Central memory CD4-positive, alpha-beta T cell (primary cell): Measurements from ENCODE around the gene DDX55.

Experiments used
- DNase-seq: peaks from one replicate; pipeline ENCODE4 v3.0.0; 2022

Gene DDX55

DNA sequence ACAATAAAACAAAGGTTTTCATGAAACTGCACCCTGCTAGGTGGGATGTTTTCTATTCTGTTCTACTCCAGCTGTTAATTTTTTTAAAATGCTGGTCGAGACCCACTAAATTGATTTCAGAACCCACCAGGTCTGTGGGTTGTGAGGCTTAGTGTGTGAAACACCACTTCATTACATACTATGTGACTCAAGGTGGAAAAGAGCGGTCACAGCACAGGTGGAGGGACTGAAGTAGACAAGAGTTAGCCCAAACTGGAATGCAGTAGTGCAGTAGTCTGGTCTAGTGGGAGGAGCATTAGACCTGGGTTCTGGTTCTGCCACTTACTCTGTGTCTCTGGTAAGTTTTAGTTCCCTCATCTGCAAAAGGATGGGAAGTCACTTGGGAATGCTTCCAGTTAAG is 12.2 kb downstream of the DDX55 start:
- no peak for DNase-seq

GRCh38 chr12:123614531-123614930 is 12.6 kb downstream of the DDX55 start:
- no peak for DNase-seq

DNA sequence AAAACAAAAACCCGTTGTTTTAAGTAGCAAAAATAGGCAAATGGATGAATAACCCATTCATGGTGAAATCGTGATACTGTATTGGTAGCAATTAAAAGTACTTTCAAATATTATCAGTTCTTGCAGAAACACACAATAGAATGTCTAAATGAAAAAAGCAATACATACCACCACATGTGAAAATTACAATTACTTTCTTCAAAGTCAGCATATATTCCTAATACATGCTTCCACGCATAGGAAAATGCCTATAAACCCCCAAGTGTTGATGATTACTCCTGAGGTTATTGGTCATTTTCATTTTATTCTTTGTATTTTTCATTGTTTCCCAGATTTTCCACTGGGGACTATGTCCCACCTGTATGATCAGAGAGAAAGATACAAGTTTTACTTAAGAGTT is 15.2 kb downstream of the DDX55 start:
- DNase-seq = no peak

DNA sequence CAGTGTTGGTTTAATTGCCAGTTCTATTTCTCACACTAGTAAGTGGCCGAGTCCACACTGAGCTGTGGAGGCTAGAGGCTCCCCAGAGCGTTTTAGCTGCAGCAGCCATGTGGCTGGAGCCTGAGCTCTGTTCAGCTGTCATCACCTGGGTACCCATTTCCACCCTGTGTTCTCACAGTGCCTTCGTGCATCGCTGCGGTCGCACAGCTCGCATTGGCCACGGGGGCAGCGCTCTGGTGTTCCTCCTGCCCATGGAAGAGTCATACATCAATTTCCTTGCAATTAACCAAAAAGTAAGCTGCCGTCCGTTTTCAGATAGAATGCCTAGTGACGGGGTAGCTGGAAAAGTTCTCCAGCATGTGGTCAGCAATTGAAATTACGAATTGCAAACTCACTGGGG is 15.7 kb downstream of the DDX55 start:
- DNase-seq = no peak

- DNase-seq = no peak
Observed at GRCh38 chr12:123621101-123621500, 19.2 kb downstream of the DDX55 start.

- DNase-seq = no peak
Observed at GRCh38 chr12:123621619-123622530, 20.0 kb downstream of the DDX55 start.

- DNase-seq = peak; percentile 94
Observed at GRCh38 chr12:123633379-123634141, 31.7 kb downstream of the DDX55 start, which contains the start of the genes EIF2B1 and GTF2H3. EIF2B1 (minus strand) TSS chr12:123633686; CDS start chr12:123633557, 129 bp downstream. GTF2H3 (plus strand) TSS chr12:123633829; CDS start chr12:123633860, 31 bp downstream.

GRCh38 chr12:123634142-123634561 is 32.3 kb downstream of the DDX55 start:
- no peak for DNase-seq

DNA sequence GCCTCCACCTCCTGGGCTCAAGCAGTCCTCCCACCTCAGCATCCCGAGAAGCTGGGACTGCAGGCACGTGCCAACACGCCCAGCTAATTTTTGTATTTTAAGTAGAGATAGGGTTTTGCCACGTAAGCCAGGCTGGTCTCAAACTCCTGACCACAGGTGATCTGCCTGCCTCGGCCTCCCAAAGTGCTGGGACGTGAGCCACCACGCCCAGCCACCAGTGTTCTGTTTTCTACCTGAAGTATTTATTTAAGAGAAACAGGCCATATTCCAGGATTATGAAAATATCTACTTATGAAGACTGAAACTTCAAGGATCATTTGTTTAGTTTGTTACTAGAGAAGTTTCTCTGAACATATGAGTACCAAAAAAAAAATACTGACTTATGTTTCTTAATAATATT is 42.0 kb downstream of the DDX55 start:
- no peak for DNase-seq

DNA sequence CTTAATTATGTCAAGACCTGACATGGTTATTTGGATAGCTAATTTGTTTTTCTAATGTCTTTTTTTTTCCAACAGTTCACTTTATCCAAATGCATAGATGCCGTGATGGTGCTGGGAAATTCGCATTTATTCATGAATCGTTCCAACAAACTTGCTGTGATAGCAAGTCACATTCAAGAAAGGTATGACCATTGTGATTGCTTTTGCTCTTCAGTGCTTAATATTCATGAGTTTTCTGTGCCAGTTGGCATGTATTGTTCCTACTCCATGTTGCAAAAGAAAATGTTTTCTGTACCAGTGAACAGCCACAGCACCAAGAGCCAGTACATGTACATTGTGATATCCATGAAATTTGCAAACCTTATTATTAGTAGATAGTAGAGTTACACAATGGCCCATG is 43.5 kb downstream of the DDX55 start:
- DNase-seq = no peak

- no peak for DNase-seq
Observed at GRCh38 chr12:123645878-123646277, 44.0 kb downstream of the DDX55 start.

DNA sequence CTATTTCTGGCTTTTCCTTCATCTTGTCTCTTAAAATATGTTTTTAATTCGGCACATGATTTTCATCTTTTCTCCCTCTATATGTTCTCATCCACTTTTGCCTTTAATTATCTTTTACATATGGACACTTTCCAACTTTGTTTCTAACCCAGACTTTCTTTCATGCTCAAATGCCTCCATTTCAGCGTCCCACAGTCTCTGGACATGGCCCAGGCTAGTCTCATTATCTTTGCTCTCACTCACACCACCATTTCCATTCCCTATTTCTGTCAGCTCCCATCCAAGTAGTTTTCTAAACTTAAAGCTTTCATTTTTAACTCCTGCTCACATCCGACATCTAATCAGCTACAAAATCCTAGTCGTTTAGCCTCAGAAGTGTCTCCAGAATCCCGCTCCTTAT is 46.5 kb downstream of the DDX55 start:
- DNase-seq = no peak

- DNase-seq = no peak
Observed at GRCh38 chr12:123654129-123654701, 52.3 kb downstream of the DDX55 start.

DNA sequence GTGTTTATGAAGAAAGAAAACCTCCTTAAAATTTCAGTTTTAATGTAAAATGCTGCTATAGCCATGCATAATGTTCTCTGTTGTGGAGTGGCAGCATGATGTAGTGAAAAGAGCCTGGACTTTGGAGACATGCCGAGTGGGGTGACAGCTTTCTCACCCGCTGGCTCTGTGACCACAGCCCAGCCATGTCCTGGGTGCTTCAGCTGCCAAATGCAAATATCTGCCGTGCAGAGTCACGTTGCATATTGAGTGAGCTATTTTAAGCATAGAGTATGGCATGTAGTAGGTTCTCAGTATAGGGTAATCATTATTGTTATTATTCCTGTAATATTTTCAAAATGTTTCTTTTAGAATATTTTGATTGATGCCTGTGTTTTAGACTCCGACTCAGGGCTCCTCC is 53.5 kb downstream of the DDX55 start:
- no peak for DNase-seq

GRCh38 chr12:123656392-123656791 is 54.5 kb downstream of the DDX55 start:
- no peak for DNase-seq

DNA sequence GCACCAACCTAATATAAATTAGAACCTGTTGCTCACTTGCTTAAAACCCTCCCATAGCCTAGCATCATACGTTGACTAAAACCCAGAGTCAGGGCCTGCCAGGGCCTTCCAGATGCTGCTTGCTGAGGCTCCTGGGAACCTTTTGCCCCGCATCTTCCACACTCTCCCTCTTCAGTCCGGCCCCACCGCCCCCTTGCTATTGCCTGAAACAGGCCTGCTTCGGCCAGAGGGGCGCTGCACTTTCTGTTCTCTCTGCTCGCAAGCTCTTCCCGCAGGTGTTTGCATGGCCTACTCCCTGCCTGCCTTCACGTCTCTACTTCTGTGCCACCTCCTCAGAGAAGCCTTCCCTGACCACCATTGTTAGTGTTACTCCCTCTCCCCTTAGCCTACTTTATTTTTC is 55.3 kb downstream of the DDX55 start:
- no peak for DNase-seq

- DNase-seq = no peak
Observed at GRCh38 chr12:123659996-123660727, 58.3 kb downstream of the DDX55 start.

DNA sequence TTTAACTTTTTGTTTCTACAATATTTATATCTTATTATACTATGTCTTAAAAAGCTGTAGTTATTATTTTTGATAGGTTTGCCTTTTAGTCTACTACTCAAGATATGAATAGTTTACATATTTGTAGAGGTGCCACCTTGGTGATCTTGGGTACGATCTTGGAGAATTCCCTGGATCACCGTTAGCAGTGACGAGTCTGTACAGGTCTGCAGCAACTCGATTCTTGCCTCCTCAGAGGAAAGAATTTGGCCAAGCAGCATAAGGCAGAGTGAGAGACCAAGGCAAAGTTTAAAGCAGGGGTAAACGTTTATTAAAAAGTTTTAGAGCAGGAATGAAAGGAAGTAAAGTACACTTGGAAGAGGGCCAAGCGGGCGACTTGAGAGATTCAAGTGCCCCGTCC is 65.9 kb downstream of the DDX55 start:
- DNase-seq = no peak
